K562 (cell line): Measurements from ENCODE around the gene RNF26. TPM values are rescaled to one million over a fixed set of nuclear protein-coding genes. Genes with fewer than 3 reads are reported as not detected.
A peak's percentile ranks its signal among the peaks of the same experiment; 100 is the strongest.

ENCODE experiments used
- BHLHE40 ChIP-seq: IDR thresholded peaks from 2 replicates; pipeline ENCODE4 v1.6.1; 2011; ENCODE audit warnings: low read length, improper control_type of control experiment
- DEAF1 ChIP-seq: fragments of 450-650 bp; formaldehyde crosslinking; IDR thresholded peaks from 2 replicates; pipeline ENCODE4 v1.4.0; 2020; ENCODE audit warnings: mild to moderate bottlenecking, moderate library complexity
- DNMT1 ChIP-seq: fragments of 450-650 bp; IDR thresholded peaks from 2 replicates; pipeline ENCODE4 v1.6.1; 2016; ENCODE audit warnings: antibody characterized with exemption, mild to moderate bottlenecking
- ETV5 ChIP-seq: sonication (generic); formaldehyde crosslinking; IDR thresholded peaks from 2 replicates; pipeline ENCODE4 v1.4.0; 2020; ENCODE audit warnings: low read depth, mild to moderate bottlenecking, missing genetic modification reagents
- IFI16 ChIP-seq: fragments of 250-450 bp; sonication (Bioruptor Pico); IDR thresholded peaks from 2 replicates; pipeline ENCODE4 v2.1.2; 2022; ENCODE audit warnings: mild to moderate bottlenecking, inconsistent platforms
- MECOM ChIP-seq: fragments of 250-450 bp; sonication (Bioruptor Pico); IDR thresholded peaks from 2 replicates; pipeline ENCODE4 v1.8.0; 2022; ENCODE audit warnings: inconsistent platforms
- NELFE ChIP-seq: IDR thresholded peaks from 2 replicates; pipeline ENCODE4 v1.6.1; 2011; ENCODE audit warnings: mild to moderate bottlenecking; ENCODE audit not compliant: insufficient read depth, insufficient read length
- PHB ChIP-seq: fragments of 250-450 bp; sonication (Bioruptor Pico); IDR thresholded peaks from 2 replicates; pipeline ENCODE4 v1.5.0; 2021
- SMAD3 ChIP-seq: fragments of 450-650 bp; formaldehyde crosslinking; conservative IDR thresholded peaks from 2 replicates; pipeline ENCODE4 v1.4.0; 2020; ENCODE audit warnings: mild to moderate bottlenecking
- THRA ChIP-seq: fragments of 450-650 bp; IDR thresholded peaks from 2 replicates; pipeline ENCODE4 v1.6.1; 2017; ENCODE audit warnings: mild to moderate bottlenecking, moderate library complexity
- YY1 ChIP-seq, 3 experiments: IDR thresholded peaks; 2 replicates each; pipeline ENCODE4 v1.6.1; 2011; ENCODE audit warnings: low read length in 2 of 3, mild to moderate bottlenecking in 2 of 3, moderate library complexity in 2 of 3, borderline replicate concordance in 1 of 3, control low read depth in 1 of 3, low read depth in 1 of 3; ENCODE audit not compliant: insufficient read depth in 3 of 3, insufficient replicate concordance in 2 of 3, control insufficient read depth in 1 of 3, insufficient read length in 1 of 3; ENCODE audit errors: extremely low read depth in 1 of 3
- ZBTB26 ChIP-seq: fragments of 450-650 bp; formaldehyde crosslinking; IDR thresholded peaks from 2 replicates; pipeline ENCODE4 v1.4.0; 2022; ENCODE audit warnings: missing genetic modification characterization
- ZBTB40 ChIP-seq, 2 experiments: fragments of 450-650 bp in 1 of 2; sonication (generic) in 1 of 2; formaldehyde crosslinking in 1 of 2; IDR thresholded peaks; 2 replicates each; pipeline versions ENCODE4 v1.7.1 to v1.9.0; 2016 to 2022; ENCODE audit warnings: inconsistent platforms in 1 of 2, mild to moderate bottlenecking in 1 of 2, missing genetic modification reagents in 1 of 2
- polyA plus RNA-seq, 8 experiments: library from polyadenylated mRNA; depleted of rRNA in 4 of 8; stranded (reverse) in 5 of 8; unstranded in 3 of 8; fragments of >200 nt; fragmentation: Nextera tagmentation in 2 of 8; fragmentation: Illumina TruSeq in 1 of 8; extraction: Ambion mirVana in 2 of 8; extraction: Trizol in 1 of 8; gene quantifications; 2 replicates each; pipeline versions ENCODE4 v1.2.1 to v1.2.3, GENCODE V29; 2011 to 2014; ENCODE audit warnings: inconsistent platforms in 1 of 8, missing spikeins in 1 of 8
- total RNA-seq, 7 experiments: library from RNA; depleted of rRNA in 6 of 7; stranded (reverse); fragments of >200 nt in 6 of 7; fragmentation: Illumina TruSeq in 2 of 7; extraction: Trizol in 2 of 7; gene quantifications; 2 replicates each; pipeline versions ENCODE4 v1.2.1 to v1.2.3, GENCODE V29; 2011 to 2021; ENCODE audit warnings: low replicate concordance in 1 of 7

Gene RNF26
- total and polyA plus RNA-seq, 9 of the 15 experiments (the other 6 are each of a cell fraction or from before 2014, with no cell fraction given) = 5.3 to 53.6 (median 12.7) TPM

GRCh38 chr11:119339589-119340334, 5.4 kb downstream of the RNF26 start (continued):
- TF ChIP-seq ZBTB40 (IDR thresholded peaks at IDR 0.05) (no peak), ZBTB40 (CRISPR knock-in tag; IDR thresholded peaks at IDR 0.05) (no peak), SMAD3 (CRISPR knock-in tag) (no peak), ETV5 (CRISPR knock-in tag) (peak; percentile 62; the same call in 1 of the 2 replicates), DNMT1 (no peak), YY1 (IDR thresholded peaks at IDR 0.05; ENCODE audit: borderline replicate concordance in 1 of 3, control insufficient read depth in 1 of 3, extremely low read depth in 1 of 3, insufficient read depth in 3 of 3, insufficient read length in 1 of 3, insufficient replicate concordance in 2 of 3, low read depth in 1 of 3, low read length in 2 of 3) (peak in 2 of 3 experiments; percentile 37 to 41), ZBTB26 (CRISPR knock-in tag) (no peak), THRA (no peak), BHLHE40 (no peak), DEAF1 (peak; percentile 40; the same call in 1 of the 2 replicates), PHB (CRISPR knock-in tag) (no peak), MECOM (CRISPR knock-in tag) (peak; percentile 48; the same call in 1 of the 2 replicates), IFI16 (no peak), NELFE (no peak)
